Hematopoietic multipotent progenitor cell treated with erythropoietin and hydrocortisone succinate and interleukin-3 and kit ligand, for 6 days (in vitro differentiated cells): ENCODE measurements around the gene PLA2G4E.

Experiments
- DNase-seq: peaks from one replicate; pipeline ENCODE4 v3.0.0-alpha.2; 2015

PLA2G4E gene

GRCh38 chr15:42018306-42019224, 2.3 kb downstream of the PLA2G4E start:
- DNase-seq: peak; percentile 60

GRCh38 chr15:42016971-42017370, 3.9 kb downstream of the PLA2G4E start:
- no peak for DNase-seq

GRCh38 chr15:42014406-42014805, 6.4 kb downstream of the PLA2G4E start:
- no peak for DNase-seq

- no peak for DNase-seq
Observed at GRCh38 chr15:42012928-42013482, 7.8 kb downstream of the PLA2G4E start.

GRCh38 chr15:42012241-42012640, 8.6 kb downstream of the PLA2G4E start:
- no peak for DNase-seq

GRCh38 chr15:42011074-42011473, 9.8 kb downstream of the PLA2G4E start:
- no peak for DNase-seq

- no peak for DNase-seq
Observed at GRCh38 chr15:42010434-42010833, 10.4 kb downstream of the PLA2G4E start.

GRCh38 chr15:42009474-42009873, 11.4 kb downstream of the PLA2G4E start:
- no peak for DNase-seq

- no peak for DNase-seq
Observed at GRCh38 chr15:42009022-42009421, 11.8 kb downstream of the PLA2G4E start.

- no peak for DNase-seq
Observed at GRCh38 chr15:42007386-42007785, 13.5 kb downstream of the PLA2G4E start.

- DNase-seq: no peak
Observed at GRCh38 chr15:42002333-42002732, 18.5 kb downstream of the PLA2G4E start.

GRCh38 chr15:42001236-42001635, 19.6 kb downstream of the PLA2G4E start:
- no peak for DNase-seq

GRCh38 chr15:41999290-42000285, 21.3 kb downstream of the PLA2G4E start:
- DNase-seq: no peak

GRCh38 chr15:41997845-41998244, 23.0 kb downstream of the PLA2G4E start:
- no peak for DNase-seq

- no peak for DNase-seq
Observed at GRCh38 chr15:41996921-41997592, 23.8 kb downstream of the PLA2G4E start.

GRCh38 chr15:41996376-41996775, 24.5 kb downstream of the PLA2G4E start:
- no peak for DNase-seq

GRCh38 chr15:41995476-41995855, 25.4 kb downstream of the PLA2G4E start:
- DNase-seq: no peak

GRCh38 chr15:41994772-41995475, 25.9 kb downstream of the PLA2G4E start:
- DNase-seq: no peak

GRCh38 chr15:41994171-41994650, 26.6 kb downstream of the PLA2G4E start:
- DNase-seq: no peak

- no peak for DNase-seq
Observed at GRCh38 chr15:41993472-41994170, 27.2 kb downstream of the PLA2G4E start.

GRCh38 chr15:41992803-41993190, 28.0 kb downstream of the PLA2G4E start:
- DNase-seq: no peak
